ENCODE data around the gene ZC3H7A. TPM values are rescaled to one million over a fixed set of nuclear protein-coding genes. Genes with fewer than 3 reads are reported as not detected.

ZC3H7A gene
- total and polyA plus RNA-seq, 2 of the 8 experiments (the other 6 are each of a cell fraction or from before 2014, with no cell fraction given) = 32.0 to 55.9 TPM

- no peak overlapping the region for H2AK5ac ChIP-seq (ENCODE audit: low read depth, low read length)
- POLR2A ChIA-PET (ENCODE audit: partially characterized antibody) = no interaction called here
- no peak overlapping the region for H3K23ac ChIP-seq (ENCODE audit: insufficient read length)
- H3K23me2 ChIP-seq (ENCODE audit: low read depth, low read length) = no peaks in the 10 kb centered on the region
- no peak overlapping the region for H4K91ac ChIP-seq (replicated peaks; ENCODE audit: insufficient read length, low read length)
- CTCF ChIA-PET (ENCODE audit: partially characterized antibody) = interaction anchor here (0.6 to 3.6 kb wide), 8 partner anchors 14 to 747 kb away, joined by 3 to 9 read pairs (median 4); no protein-coding TSS in a partner anchor
- no peak overlapping the region for H3K4ac ChIP-seq (replicated peaks; ENCODE audit: insufficient read length, low read depth, low read length)
- H3K4me1 ChIP-seq (replicated peaks in 1 of 4; ENCODE audit: control insufficient read depth in 3 of 4, insufficient read depth in 4 of 4, low read length in 3 of 4) = no peaks in the 10 kb centered on the region
- H3K27ac ChIP-seq (ENCODE audit: low read depth, low read length) = no peak overlapping the region
- H3K4me3 ChIP-seq (ENCODE audit: extremely low read depth in 1 of 4, insufficient read depth in 2 of 4, low read depth in 3 of 4, low read length in 4 of 4) = no peak overlapping the region
- H3K18ac ChIP-seq (ENCODE audit: extremely low read depth, low read length) = no peak overlapping the region
- H2AFZ ChIP-seq (ENCODE audit: low read length) = no peak overlapping the region
- no peak overlapping the region for H2BK5ac ChIP-seq (ENCODE audit: low read depth, low read length)
- H3K14ac ChIP-seq (ENCODE audit: insufficient read length) = no peak overlapping the region
- FAIRE-seq = no peak
- H3K79me1 ChIP-seq (ENCODE audit: low read depth, low read length) = no peaks in the 10 kb centered on the region
- H2BK120ac ChIP-seq (replicated peaks; ENCODE audit: low read depth, low read length) = no peak overlapping the region
- H2BK12ac ChIP-seq (ENCODE audit: low read depth, low read length) = no peak overlapping the region
- H4K20me1 ChIP-seq (replicated peaks in 1 of 2; ENCODE audit: control insufficient read depth in 1 of 2, insufficient read depth in 2 of 2, low read length in 2 of 2) = no peaks in the 10 kb centered on the region
- DNase-seq (ENCODE audit: low read depth in 1 of 2, low spot score in 2 of 2) = no peak
- no peaks in the 10 kb centered on the region for H3K27me3 ChIP-seq (replicated peaks in 1 of 4; ENCODE audit: control insufficient read depth in 3 of 4, extremely low read depth in 1 of 4, insufficient read depth in 3 of 4, low read length in 3 of 4)
- no peak overlapping the region for H3K9ac ChIP-seq (replicated peaks in 1 of 4; ENCODE audit: extremely low read depth in 1 of 4, low read depth in 3 of 4, low read length in 3 of 4)
- 90% methylated on average over 4 of the region's 4 CpGs; no CpG with 5 or more reads in 1 of the 2 experiments for WGBS, 2 experiments (ENCODE audit: extremely low coverage in 1 of 2, insufficient coverage in 1 of 2, insufficient read length in 1 of 2, insufficient replicate concordance in 2 of 2, low coverage in 1 of 2, low lambda C conversion rate in 2 of 2, missing lambda C conversion rate in 1 of 2)
- no peak overlapping the region for H4K5ac ChIP-seq (ENCODE audit: insufficient read length, low read depth, low read length)
- no peaks in the 10 kb centered on the region for H3K79me2 ChIP-seq (ENCODE audit: control insufficient read depth in 1 of 2, insufficient read depth in 2 of 2, low read length in 2 of 2)
- H3K9me3 ChIP-seq (ENCODE audit: insufficient read depth in 2 of 2, low read depth in 1 of 2, low read length in 1 of 2) = no peaks in the 10 kb centered on the region
- no peaks in the 10 kb centered on the region; a peak in 4 of 8 replicates for H3K36me3 ChIP-seq (ENCODE audit: control insufficient read depth in 2 of 4, insufficient read depth in 4 of 4, low read length in 3 of 4)
- H2BK20ac ChIP-seq (ENCODE audit: low read length) = no peak overlapping the region
- no peak overlapping the region for H3K56ac ChIP-seq (replicated peaks; ENCODE audit: insufficient read length, low read depth, low read length)
- H4K8ac ChIP-seq (ENCODE audit: extremely low read depth, insufficient read depth, low read length) = no peak overlapping the region
- no peak overlapping the region for H3K4me2 ChIP-seq (ENCODE audit: insufficient read depth in 1 of 2, low read depth in 2 of 2, low read length in 2 of 2)
- no peak overlapping the region for H2BK15ac ChIP-seq (ENCODE audit: low read length)
- TF ChIP-seq RFX5 (IDR thresholded peaks at IDR 0.05; ENCODE audit: borderline replicate concordance, low read depth, low read length) (no peak), YY1 (IDR thresholded peaks at IDR 0.05; ENCODE audit: low read depth, low read length) (no peak), TCF12 (IDR thresholded peaks at IDR 0.05; ENCODE audit: low read depth, low read length) (no peak), POLR2A (IDR thresholded peaks at IDR 0.05; ENCODE audit: control extremely low read depth in 1 of 2, low read depth in 2 of 2, low read length in 2 of 2) (no peak), EGR1 (IDR thresholded peaks at IDR 0.05; ENCODE audit: borderline replicate concordance, low read depth, low read length) (no peak), SAP30 (IDR thresholded peaks at IDR 0.05; ENCODE audit: insufficient read depth, insufficient replicate concordance, low read length) (no peak), KDM1A (IDR thresholded peaks at IDR 0.05; ENCODE audit: borderline replicate concordance, low read length) (no peak), CBX5 (IDR thresholded peaks at IDR 0.05; ENCODE audit: low read depth, low read length) (no peak), TAF1 (IDR thresholded peaks at IDR 0.05; ENCODE audit: low read depth, low read length) (no peak), POLR2AphosphoS5 (IDR thresholded peaks at IDR 0.05; ENCODE audit: low read depth, low read length) (no peak), BACH1 (IDR thresholded peaks at IDR 0.05; ENCODE audit: low read length) (no peak), MAX (IDR thresholded peaks at IDR 0.05) (no peak), EZH2 (IDR thresholded peaks at IDR 0.05; ENCODE audit: low read depth, low read length, severe bottlenecking) (no peak), PHF8 (conservative IDR thresholded peaks at IDR 0.05; ENCODE audit: low read depth, low read length) (no peak)
These were observed 85.4 kb downstream of the ZC3H7A start for GRCh38 chr16:11711662-11712061.
